GM18511 (cell line): ENCODE results near the gene AVPR1B.

Experiments used
- ATAC-seq: cut with Tn5 transposase; IDR thresholded peaks from one replicate; pipeline ENCODE4 v1.9.1; 2021; ENCODE audit warnings: mild to moderate bottlenecking, moderate library complexity; ENCODE audit not compliant: unreplicated experiment

The AVPR1B gene, protein sequence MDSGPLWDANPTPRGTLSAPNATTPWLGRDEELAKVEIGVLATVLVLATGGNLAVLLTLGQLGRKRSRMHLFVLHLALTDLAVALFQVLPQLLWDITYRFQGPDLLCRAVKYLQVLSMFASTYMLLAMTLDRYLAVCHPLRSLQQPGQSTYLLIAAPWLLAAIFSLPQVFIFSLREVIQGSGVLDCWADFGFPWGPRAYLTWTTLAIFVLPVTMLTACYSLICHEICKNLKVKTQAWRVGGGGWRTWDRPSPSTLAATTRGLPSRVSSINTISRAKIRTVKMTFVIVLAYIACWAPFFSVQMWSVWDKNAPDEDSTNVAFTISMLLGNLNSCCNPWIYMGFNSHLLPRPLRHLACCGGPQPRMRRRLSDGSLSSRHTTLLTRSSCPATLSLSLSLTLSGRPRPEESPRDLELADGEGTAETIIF

DNA sequence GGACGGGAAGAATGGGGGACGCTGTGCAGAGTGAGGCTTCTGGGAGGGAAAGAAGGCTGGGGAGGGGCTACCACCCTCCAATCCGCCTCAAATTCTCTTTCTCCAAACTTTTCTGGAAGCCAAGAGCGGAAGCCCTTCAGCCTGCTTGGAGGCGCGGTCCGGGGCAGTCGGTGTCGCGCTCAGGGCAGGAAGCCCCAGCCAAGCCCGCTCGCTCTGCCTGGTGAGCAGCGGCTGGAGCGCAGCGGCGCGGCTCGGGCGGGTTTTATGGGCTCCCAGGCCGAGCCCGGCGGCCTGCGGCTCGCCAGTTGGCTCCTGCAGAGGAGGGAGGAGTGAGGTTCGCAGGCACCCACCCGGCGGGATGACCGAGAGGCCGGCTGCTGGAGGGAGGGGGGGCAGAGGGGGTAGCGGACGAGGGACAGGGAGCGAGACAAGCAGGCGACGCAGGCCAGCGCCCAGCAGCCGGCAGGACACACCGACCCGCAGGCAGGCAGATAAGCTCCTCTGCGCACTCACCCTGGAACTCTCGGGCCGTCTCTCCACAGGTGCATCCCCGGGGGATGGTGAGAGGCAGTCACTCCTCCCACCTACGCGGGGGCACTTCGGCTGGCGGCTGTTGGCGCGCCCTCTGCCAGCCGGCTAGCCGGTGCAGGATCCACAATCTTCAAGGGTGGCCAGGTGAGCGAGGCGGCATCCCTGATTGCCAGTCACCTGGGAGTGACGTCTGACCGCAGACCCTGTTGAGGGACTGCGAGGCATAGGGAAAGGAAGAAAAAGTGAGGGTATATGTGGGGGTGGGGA lies at the start of gene AVPR1B:
AVPR1B (minus strand) TSS at position 238 of the 798 bp plus-strand sequence. CDS start 498 bp downstream, outside the sequence.
- ATAC-seq, result no peak

DNA sequence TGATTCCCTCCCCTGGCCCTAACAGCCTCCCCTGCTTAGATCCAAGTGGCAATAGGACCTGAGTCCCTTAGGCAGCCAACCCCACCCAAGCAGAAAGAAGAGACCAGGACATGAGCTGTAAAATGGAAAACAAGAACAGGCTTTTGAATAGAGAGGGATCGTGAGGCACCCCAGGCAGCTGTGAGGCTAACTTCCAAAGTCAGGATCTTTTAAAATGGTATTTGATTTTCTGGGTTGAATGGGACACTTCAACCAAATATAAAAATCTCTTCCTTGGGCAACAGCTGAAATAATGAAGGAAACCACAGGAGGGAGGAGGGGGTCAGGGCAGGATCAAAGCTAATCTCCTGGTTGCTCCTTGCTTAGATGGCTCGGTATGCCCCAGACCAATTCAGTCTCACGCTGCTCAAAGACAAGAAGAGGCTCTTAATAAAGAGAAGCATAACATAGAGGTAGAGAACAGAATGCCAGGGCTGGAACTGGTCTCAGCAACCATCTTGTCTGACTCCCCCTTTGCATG lies 28.6 kb upstream of the AVPR1B start:
- no peak for ATAC-seq

DNA sequence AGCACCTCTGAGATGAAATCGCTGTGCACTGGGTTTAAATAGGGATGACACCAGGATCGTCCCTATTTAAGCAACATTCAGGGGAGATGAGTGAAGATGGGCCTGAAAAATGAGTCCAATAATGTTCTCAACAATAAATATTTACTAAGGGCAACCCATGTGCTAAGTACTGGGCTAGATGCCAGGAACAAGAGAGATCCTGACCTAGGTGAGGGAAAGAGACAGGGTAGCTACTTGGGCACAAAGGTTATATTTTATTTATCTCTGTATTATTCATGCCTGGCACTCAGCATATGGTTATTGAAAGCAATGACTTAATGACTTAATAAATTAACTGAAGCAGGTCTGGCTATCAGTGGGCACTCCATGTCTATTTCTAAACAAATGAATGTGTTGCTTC lies 27.4 kb upstream of the AVPR1B start:
- no peak for ATAC-seq

DNA sequence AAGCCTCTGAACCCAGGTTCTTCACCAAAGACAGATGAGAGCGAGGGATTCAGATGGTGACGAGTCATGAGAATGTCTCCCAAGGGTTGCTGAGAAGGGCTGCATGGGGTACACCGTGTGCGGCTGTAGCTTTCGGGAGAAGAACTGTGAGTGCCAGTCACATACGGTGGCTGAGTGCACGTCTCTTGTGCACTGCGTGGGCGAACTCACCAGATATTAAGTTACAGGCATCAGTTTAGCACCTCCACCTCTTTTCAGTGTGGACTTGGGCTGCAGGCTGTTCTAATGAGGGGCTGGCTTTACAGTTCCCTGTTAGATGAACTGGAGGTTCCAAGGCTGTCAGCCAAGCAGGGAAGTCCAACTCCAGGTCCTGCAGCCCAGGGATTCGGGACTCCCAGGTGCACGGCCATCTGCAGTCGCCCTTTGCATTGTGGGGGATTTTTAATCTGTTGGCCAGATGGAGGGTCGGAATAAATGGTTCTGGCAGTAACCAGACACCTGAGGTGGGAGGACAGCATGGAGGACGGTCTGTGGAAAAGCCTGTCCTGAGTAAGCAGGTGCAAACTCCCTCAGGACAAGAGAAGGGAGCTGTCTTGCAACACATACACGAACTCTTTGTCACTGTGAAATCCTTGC lies 26.5 kb upstream of the AVPR1B start:
- ATAC-seq, result no peak

GRCh38 chr1:206142770-206143169 lies 25.6 kb upstream of the AVPR1B start:
- ATAC-seq, result no peak

GRCh38 chr1:206142011-206142410 lies 24.8 kb upstream of the AVPR1B start:
- no peak for ATAC-seq

GRCh38 chr1:206136241-206136640 lies 19.1 kb upstream of the AVPR1B start:
- no peak for ATAC-seq

- no peak for ATAC-seq
Measured at GRCh38 chr1:206135248-206135647, 18.1 kb upstream of the AVPR1B start.

DNA sequence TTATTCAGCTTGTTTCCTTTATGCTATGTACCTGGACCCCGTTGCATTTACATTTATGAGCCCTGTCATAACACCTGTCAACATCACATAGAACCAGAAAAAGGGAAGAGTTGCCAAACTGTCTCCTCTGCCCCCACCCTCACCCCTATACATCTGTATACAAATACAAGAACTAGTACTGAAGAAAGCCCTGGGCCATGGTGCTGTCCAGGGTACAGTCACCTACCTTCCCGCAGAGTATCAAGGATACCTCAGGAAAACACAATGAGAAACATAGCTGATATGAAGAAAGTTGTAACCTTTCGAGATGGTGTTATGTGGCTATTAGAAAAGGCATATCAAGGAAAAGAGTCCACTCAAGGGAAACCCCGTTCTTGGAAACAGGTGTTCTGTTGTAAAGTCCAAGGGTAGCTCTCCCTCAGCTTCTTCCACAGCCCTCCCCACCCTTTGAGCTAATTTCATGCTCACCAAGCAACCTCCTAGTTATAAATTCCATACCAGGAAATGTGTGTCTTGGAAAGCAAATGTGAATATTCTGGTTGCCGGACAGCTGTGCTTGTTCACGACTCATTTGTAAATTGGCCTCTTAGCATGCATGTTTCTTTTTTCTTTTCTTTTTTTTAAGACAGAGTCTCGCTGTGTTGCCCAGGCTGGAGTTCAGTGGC lies 16.7 kb upstream of the AVPR1B start:
- no peak for ATAC-seq

- no peak for ATAC-seq
Measured at GRCh38 chr1:206131037-206131436, 13.8 kb upstream of the AVPR1B start.

- no peak for ATAC-seq
Measured at GRCh38 chr1:206128196-206128595, 11.0 kb upstream of the AVPR1B start.

DNA sequence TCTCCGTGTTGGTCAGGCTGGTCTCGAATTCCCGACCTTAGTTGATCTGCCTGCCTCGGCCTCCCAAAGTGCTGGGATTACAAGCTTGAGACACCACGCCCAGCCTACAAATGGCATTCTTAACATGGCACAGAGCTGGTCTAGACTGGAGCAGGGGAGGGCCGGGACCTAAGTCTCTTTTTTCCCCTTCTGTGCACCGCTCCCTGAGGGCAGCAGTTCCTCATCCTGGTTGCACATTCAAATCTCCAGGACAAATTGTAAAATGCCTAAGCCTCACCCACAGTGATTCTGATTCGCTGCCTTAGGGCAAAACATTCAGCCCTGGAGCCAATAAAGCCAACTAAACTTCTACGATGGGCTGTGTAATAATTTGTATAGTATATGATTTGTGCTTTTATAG lies 10.1 kb upstream of the AVPR1B start:
- ATAC-seq, result no peak

DNA sequence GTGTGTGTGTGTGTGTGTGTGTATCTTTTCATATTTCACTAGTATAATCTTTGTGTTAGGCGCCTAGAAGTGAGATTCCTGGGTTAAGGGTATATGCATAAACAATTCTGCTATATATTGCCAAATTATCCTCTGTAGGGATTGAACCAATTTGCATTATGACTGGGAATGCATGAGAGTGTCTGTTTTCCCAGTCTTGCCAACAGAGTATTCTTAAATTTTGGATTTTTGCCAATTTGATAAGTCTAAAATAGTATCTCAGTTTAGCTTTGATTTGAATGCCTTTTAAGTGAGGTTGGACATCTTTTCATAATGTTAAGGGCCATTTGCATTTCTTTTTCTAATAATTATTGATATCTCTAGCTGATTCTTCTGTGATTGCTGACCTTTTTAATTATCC lies 8.2 kb upstream of the AVPR1B start:
- ATAC-seq, result no peak

DNA sequence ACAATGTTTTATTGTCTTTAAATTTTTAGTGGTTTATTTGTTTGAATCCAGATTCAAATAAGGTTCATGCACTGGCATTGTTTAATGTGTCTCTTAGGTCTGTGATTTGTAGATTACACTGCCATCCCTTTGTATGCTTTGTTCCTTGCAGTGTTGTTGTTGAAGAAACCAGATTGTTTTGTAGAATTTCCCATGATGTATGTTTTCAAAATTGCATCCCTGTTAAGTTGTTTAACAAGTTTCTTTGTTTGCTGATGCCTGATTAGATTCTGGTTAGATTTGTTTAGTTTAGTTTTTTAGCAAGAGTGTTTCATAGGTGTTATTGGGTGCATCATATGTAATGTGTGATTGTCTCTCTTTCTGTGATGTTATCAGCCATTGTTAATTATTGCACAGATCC lies 5.5 kb upstream of the AVPR1B start:
- ATAC-seq, result no peak

DNA sequence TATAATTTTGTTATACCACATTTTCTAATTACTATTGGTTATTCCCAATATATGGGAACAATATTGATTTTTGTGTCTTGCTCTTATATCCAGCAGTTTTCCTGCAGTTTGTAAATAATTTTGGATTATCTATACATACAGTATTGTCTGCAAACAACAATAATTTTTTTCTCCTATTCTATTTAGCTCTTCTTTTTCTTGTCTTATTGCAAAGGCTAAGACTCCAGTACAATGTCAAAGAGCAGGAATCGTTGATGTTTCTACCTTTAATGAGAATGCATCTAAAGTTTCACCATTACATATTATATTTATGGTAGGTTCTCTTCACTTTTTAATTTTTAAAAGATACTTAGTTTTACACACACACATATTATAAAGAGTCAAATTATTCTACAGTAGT lies 4.1 kb upstream of the AVPR1B start:
- no peak for ATAC-seq

- ATAC-seq, result no peak
Measured at GRCh38 chr1:206120406-206120805, 3.2 kb upstream of the AVPR1B start.

- no peak for ATAC-seq
Measured at GRCh38 chr1:206116873-206117150, 376 bp downstream of the AVPR1B start.

DNA sequence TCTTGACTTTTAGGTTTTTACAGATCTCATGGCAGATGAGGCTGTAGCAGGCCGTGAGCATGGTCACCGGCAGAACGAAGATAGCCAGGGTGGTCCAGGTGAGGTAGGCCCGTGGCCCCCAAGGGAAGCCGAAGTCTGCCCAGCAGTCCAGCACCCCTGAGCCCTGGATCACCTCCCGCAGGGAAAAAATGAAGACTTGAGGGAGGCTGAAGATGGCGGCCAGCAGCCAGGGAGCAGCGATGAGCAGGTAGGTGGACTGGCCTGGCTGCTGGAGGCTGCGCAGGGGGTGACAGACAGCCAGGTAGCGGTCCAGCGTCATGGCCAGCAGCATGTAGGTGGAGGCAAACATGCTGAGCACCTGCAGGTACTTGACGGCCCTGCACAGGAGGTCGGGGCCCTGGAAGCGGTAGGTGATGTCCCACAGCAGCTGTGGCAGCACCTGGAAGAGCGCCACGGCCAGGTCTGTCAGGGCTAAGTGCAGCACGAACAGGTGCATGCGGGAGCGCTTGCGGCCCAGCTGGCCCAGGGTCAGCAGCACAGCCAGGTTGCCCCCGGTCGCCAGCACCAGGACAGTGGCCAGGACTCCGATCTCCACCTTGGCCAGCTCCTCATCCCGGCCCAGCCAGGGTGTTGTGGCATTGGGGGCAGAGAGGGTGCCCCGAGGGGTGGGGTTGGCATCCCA lies 856 bp downstream of the AVPR1B start:
- ATAC-seq, result no peak

DNA sequence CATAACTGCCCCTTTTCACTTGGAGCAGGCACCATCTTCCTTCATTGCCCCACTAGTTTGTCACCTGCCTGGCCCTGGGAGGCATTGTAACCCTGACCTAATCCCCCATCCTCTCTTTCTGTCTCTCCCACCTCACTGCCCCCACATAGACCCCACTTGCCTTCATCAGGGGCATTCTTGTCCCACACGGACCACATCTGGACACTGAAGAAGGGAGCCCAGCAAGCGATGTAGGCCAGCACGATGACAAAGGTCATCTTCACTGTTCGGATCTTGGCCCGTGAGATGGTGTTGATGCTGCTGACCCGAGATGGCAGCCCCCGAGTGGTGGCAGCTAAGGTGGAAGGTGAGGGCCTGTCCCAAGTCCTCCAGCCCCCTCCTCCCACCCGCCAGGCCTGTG lies 1.4 kb downstream of the AVPR1B start:
- ATAC-seq, result no peak
